Inferior parietal cortex (tissue), 1 donor: Measurements from ENCODE around the gene GALNT10.

ENCODE experiments used
- DNase-seq: peaks from one replicate; pipeline ENCODE4 v3.0.0-alpha.2; 2016; ENCODE audit errors: extremely low spot score

Gene GALNT10

GRCh38 chr5:154445422-154446194 is 255.1 kb downstream of the GALNT10 start, which contains the start of gene SAP30L:
SAP30L (plus strand) TSS chr5:154445997; CDS start chr5:154446605, 608 bp downstream.
- DNase-seq, result peak; percentile 95

GRCh38 chr5:154446195-154447088 is 255.9 kb downstream of the GALNT10 start:
- peak; percentile 16 for DNase-seq

- DNase-seq, result no peak
Observed at GRCh38 chr5:154447089-154447725, 256.7 kb downstream of the GALNT10 start.

GRCh38 chr5:154449786-154450185 is 259.3 kb downstream of the GALNT10 start:
- no peak for DNase-seq

- no peak for DNase-seq
Observed at GRCh38 chr5:154451957-154452356, 261.4 kb downstream of the GALNT10 start.

- no peak for DNase-seq
Observed at GRCh38 chr5:154455585-154455984, 265.1 kb downstream of the GALNT10 start.

DNA sequence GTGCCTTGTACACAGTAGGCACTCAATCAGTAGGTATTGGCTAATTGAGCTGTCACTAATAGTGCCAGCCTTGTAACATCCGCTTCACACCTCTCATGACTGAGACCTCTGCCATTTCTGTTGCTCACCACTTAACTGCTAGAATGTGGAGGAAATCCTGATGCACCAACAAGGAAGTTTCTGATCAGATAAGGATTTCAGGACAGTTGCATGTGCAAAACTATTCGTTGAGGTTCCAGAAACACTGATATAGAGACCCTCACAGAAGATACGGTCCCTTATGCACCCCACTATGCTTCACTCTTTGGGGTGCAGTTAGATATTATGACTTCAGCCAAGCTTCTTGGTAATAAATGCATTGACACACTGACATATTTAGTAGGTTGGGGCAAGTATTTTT is 266.0 kb downstream of the GALNT10 start:
- no peak for DNase-seq

GRCh38 chr5:154459015-154459414 is 268.5 kb downstream of the GALNT10 start:
- no peak for DNase-seq

- no peak for DNase-seq
Observed at GRCh38 chr5:154460172-154460571, 269.6 kb downstream of the GALNT10 start.

DNA sequence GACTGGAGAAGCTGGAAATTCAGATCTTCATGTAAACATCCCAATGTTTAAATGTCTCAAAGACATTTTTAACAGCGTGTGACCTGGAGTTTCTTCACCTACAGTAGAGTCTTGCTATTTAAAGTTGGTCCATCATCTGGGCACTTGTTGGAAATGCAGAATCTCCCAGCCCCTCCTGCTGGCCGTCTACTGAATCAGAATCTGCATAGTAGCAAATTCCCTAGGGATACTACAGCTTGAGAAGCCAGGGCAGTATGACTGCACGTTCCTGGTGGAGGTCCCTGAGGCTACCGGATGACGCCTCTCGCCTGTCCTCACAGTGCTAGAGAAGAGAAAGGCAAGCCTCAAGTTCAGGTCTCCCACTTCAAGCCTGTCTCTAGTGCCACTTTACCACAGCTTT is 271.0 kb downstream of the GALNT10 start:
- DNase-seq, result no peak

GRCh38 chr5:154464438-154464837 is 273.9 kb downstream of the GALNT10 start:
- no peak for DNase-seq

DNA sequence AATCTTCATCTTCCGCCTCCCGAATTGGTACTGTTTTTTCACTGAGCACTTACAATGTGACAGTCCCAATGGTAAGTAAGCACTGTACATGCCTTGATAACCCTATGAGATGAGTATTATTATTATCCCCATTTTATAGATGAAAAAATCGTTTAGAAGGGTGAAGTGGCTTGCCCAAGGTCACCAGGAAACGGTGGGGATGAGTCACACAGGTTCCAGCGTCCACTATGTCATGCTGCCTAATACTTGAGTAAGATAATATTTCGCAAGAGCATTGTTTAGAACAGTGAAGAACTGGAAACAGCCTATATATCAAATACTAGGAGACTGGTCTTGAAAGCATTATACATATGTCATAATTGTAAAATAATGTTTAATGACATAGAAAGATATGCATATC is 274.6 kb downstream of the GALNT10 start:
- DNase-seq, result no peak

GRCh38 chr5:154466147-154466546 is 275.6 kb downstream of the GALNT10 start:
- DNase-seq, result no peak

GRCh38 chr5:154466671-154467070 is 276.1 kb downstream of the GALNT10 start:
- no peak for DNase-seq

DNA sequence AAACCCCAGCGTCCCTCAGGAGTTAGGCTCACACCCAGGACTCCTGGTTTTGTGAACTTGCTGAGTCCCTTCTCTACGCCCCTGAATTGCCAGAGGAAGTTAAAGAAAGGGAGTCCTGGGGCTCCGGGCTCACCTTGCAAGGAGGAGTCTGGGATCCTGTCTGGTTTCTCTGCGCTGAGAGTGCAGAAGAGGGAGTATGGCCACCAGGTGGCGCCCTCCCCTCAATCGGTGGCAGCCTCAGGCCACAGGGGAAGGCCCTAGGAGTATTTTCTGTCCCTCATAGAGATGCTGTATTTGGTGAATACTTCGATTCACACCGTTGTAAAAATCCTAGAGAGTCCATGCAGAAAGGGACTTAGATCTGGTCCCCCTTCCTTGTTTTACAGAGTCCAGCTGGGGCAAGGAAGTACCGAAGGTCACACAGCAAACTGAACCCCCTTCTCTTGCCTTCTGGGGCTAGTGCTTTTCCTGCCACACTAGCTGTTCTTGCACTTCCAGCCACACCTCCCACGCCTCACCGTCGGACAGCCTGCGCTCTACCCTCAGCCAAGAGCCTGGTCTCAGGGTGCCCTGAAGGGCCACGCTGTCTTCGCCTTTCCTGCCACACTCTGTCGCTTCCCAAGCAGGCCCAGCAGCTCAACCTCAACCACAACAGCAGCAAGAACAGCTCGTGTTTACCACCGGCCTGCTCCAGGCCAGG is 277.3 kb downstream of the GALNT10 start:
- DNase-seq, result peak; percentile 83

DNA sequence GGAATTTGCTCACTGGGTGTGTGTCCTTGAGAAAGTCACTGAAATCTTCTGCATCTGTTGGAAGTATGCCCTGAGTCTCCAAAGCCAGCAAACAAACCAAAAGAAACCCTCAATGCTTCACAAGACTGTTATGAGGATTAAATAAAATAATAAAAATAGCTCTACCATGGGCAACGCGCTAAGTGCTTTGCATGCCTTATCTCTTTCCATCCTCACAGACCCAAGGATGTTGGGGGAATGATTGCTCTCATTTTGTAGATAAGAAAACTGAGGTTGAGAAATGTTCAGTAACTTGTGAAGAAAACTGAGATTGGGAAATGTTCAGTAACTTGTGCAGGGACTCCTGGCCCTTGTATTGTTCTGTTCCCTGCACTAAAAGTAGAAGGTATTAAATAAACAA is 279.6 kb downstream of the GALNT10 start:
- no peak for DNase-seq
